Fibroblast of the aortic adventitia (primary cell): ENCODE results near the gene RNPEPL1. TPM values are rescaled to one million over a fixed set of nuclear protein-coding genes. Genes with fewer than 3 reads are reported as not detected.

Experiments used
- DNase-seq: peaks from one replicate; pipeline ENCODE4 v3.0.0-alpha.2; 2010; ENCODE audit warnings: low read depth
- H3K4me3 ChIP-seq: 2 replicates; pipeline ENCODE4 v1.5.1; 2011; ENCODE audit warnings: low read depth, mild to moderate bottlenecking, control low read depth, low read length, moderate library complexity
- total RNA-seq: library from RNA; depleted of rRNA; stranded (reverse); fragments of >200 nt; gene quantifications from 2 replicates; pipeline ENCODE4 v1.2.3, GENCODE V29; 2012; ENCODE audit warnings: low replicate concordance
- TF ChIP-seq, protein P1 (sequence below): IDR thresholded peaks from 2 replicates; pipeline ENCODE4 v1.5.1; 2011; ENCODE audit warnings: mild to moderate bottlenecking, low read length, control low read depth, inconsistent platforms; ENCODE audit not compliant: insufficient read depth

The RNPEPL1 gene
- total RNA-seq, 1 donor = 12.7 TPM

DNA sequence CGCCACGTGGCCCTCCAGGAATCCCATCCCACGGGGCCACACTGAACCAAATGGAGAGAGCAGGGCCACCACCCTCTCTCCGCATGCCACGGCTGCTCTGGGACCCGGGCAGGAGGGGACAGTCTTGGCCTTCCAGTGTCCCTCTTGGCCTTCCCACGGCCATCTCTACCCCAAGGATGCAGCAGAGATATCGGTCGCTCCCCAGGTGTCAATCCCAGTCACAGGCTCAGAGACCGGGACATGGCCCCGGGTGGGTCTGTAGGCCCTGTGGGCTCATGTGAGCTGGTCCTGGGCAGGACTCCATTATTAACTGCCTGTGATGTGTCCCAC is 33.5 kb downstream of the RNPEPL1 start:
- no peak for DNase-seq
- TF ChIP-seq, protein P1, sequence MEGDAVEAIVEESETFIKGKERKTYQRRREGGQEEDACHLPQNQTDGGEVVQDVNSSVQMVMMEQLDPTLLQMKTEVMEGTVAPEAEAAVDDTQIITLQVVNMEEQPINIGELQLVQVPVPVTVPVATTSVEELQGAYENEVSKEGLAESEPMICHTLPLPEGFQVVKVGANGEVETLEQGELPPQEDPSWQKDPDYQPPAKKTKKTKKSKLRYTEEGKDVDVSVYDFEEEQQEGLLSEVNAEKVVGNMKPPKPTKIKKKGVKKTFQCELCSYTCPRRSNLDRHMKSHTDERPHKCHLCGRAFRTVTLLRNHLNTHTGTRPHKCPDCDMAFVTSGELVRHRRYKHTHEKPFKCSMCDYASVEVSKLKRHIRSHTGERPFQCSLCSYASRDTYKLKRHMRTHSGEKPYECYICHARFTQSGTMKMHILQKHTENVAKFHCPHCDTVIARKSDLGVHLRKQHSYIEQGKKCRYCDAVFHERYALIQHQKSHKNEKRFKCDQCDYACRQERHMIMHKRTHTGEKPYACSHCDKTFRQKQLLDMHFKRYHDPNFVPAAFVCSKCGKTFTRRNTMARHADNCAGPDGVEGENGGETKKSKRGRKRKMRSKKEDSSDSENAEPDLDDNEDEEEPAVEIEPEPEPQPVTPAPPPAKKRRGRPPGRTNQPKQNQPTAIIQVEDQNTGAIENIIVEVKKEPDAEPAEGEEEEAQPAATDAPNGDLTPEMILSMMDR = no peak
- H3K4me3 ChIP-seq = no peak overlapping the region

DNA sequence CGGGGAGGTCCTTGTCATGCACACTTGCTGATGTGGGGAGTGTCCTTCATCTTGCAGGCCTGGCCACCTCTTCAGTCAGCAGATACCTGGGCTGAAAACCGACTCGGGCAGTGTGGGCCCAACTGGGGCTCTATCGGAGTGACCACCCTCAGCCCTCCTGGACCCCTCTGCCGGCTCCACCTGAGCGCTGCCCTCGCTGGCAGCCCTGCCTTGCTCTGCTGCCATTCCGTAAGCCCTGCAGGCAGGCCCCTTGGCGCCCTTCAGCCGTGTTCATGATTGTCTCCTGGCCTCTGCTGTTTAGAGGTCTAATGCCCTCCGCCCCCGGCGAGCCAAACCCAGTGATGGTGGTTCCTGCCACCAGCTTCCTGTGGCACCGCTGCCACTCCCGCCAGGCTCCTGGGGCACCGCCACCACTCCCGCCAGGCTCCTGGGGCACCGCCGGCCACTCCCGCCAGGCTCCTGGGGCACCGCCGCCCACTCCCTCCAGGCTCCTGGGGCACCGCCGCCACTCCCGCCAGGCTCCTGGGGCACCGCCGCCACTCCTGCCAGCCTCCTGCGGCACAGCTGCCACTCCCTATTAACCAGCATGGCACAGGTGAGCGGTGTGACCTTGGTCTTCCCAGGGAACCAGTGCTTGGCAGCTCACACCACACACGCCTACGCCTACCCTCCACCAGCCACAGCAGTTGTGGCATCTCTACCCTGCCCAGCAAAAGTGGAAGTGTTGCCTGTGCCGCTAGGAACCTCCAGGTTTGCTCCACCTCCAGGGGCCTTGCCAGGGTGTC is 34.2 kb downstream of the RNPEPL1 start:
- DNase-seq = no peak
- H3K4me3 ChIP-seq = no peak overlapping the region
- TF ChIP-seq, protein P1 = no peak

DNA sequence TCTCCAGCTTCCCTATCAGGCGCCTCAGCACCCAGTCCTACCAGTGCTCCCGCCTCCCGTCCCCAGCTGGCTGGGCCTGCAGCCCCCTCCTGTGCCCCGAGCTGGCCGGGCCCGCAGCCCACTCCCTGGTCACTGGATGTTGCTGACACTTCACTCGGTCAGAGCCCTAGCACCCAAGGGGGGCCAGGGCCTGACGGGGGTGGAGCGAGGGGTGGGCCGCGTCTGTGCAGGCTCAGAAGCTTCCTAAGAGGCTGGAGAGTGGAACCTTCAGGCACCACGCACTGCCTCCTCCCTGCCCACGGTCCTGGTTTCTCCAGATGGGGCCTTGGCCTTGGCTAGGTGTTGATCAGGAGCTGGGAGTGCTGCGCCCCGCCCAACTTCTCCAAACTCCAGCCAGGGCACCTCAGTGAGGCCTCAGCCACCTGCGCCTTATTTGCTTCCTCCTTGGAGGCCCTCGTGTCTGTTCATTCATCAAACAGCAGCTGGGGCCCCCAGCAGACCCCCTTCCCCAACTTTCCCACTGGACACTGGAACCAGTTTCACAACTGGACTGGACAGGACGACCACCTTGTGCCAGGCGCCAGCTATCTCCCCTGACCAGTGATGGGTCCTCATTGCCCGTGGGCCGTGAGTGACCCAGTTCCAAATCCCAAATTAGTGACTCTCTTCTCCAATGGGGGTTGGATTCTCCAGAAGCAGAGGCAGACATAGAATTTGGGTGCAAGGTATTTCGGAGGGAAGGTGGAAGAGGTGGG is 35.0 kb downstream of the RNPEPL1 start:
- no peak for DNase-seq
- TF ChIP-seq, protein P1 = no peak
- no peak overlapping the region for H3K4me3 ChIP-seq

DNA sequence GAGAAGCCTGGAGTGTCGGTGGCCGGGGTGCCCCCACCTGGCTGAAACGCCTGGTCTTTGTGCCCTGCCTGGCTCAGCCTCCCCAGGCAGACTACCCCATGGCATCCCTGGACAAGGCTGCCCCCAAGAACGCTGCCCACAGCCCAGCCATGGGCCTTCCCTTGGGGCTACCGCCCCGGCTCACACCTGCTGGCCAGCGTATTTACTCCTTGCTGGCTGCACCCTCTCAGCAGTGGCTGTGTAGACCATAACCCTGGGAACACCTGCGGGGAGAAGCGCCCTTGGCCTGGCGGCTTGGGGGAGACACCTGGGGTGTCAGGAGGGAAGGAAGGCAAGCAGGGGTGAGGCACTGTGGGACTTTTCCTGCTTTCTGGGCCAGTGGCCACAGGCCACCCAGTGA is 35.6 kb downstream of the RNPEPL1 start:
- TF ChIP-seq, protein P1 = no peak
- H3K4me3 ChIP-seq = no peak overlapping the region
- no peak for DNase-seq

DNA sequence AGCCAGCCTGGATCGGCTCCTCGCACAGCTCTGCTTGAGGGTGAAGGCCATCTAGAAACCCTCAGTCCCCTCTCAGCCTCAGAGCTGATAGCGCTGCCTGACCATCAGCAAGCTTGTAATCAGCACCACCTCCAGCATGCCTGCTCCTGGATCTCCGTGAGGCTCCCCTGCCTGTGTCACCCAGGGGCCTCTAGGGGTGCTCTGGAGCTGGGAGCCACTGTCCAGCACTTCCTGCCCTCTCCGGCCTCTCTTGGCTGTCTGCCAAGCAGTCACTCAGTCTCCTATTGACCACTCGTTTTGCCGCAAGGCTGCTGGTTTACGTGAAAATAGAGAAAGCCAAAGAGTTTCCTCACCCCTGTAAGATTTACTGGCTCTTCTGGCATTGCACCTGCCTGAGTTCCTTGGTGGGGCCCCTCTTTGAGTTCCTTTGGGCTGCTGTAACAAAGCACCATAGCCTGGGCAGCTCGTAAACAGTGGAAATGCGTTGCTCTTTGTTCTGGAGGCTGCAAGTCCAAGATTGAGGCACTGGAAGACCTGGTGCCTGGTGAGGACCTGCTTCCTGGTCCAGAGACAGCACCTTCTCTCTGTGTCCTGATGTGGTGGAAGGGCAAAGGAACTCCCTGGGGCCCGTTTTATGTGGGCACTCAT is 36.1 kb downstream of the RNPEPL1 start:
- TF ChIP-seq, protein P1 = peak; percentile 54
- DNase-seq = peak; percentile 27
- no peak overlapping the region for H3K4me3 ChIP-seq

DNA sequence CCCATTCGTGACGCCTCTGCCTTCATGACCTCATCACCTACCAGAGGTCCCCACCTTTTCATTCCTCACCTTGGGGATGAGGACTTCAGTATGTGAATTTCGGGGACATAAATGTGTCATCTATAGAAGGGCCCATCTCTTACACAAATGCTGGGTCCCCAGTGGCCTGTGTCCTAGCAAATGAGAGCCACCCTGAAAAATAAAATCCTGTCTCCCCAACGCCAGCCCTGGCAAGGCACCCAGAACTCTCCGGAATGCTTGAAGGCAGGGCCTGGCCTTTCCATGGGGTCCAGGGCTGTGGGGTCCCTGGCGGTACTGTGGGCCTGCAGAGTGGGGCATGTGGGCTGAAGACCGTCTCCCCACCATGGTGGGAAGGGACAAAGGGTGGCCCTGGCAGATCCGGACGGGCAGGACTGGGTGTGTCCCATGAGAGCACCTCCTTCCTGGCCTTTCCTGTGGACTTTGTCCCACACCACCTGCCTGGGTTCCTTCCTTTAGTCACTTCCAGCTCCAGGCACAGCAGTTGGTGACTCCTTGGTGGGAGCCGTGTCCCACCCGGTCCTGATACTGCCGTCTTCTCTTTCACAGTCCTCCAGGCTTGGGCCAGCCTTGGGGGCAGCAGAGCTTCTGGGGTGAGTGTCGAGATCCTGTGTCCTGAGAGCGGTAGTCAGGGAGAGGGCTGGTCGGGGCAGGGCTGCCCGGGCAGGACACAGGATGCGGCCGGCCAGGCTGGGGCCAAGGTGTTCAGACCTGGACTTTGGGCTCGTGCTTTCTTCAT is 36.8 kb downstream of the RNPEPL1 start:
- TF ChIP-seq, protein P1 = no peak
- DNase-seq = no peak
- H3K4me3 ChIP-seq = no peak overlapping the region
